ENCODE data around the gene RASGRP2. TPM values are rescaled to one million over a fixed set of nuclear protein-coding genes. Genes with fewer than 3 reads are reported as not detected.

The RASGRP2 gene
- total and polyA plus RNA-seq, 2 experiments from 2014 or later: 30.1 to 50.4 TPM

- TF ChIP-seq ZNF462 (CRISPR knock-in tag; IDR thresholded peaks at IDR 0.05) (no peak), ETS1 (IDR thresholded peaks at IDR 0.05) (no peak), REST (IDR thresholded peaks at IDR 0.05; ENCODE audit: unreplicated experiment) (no peak), POLR2AphosphoS5 (IDR thresholded peaks at IDR 0.05; ENCODE audit: low read depth) (no peak), JUNB (IDR thresholded peaks at IDR 0.05; ENCODE audit: unreplicated experiment) (no peak)
These were observed 7.2 kb upstream of the RASGRP2 start (continued) for GRCh38 chr11:64751136-64751535.

All from GM23338 (cell line).